Erythroblast (primary cell): ENCODE data around the gene LHX6.

Experiments
- DNase-seq, 2 experiments: peaks; one replicate each; lab custom pipeline; 2025; lab: John Stamatoyannopoulos, UW
- GATA1 ChIP-seq: IDR thresholded peaks from 2 replicates; pipeline ENCODE4 v1.6.1; 2011; ENCODE audit warnings: low read depth, mild to moderate bottlenecking, control low read depth, low read length, moderate library complexity
- POLR2A ChIP-seq: IDR thresholded peaks from 2 replicates; pipeline ENCODE4 v1.6.1; 2011; ENCODE audit warnings: mild to moderate bottlenecking, low read length

LHX6 gene

GRCh38 chr9:122176916-122177315 lies 51.8 kb downstream of the LHX6 start:
- DNase-seq: no peak
- TF ChIP-seq POLR2A (no peak), GATA1 (no peak)

DNA sequence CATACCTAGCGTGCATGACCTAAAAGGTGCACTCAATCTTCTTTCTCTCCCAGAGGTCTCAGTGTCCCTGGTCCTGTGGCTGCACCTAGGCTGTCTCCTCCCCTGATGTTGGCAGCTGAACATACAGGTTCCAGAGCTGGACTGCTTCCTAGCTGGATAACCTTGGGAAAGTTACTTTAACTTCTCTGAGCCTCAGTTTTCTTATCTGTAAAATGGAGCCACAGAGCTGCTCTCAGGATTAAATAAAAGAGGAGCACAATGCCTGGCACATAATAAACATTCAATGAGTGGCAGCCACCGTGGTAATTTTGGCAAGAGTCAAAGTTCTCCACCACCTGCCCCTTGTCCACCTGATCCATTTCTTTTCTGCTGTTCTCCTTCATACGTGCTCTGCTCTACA lies 55.1 kb downstream of the LHX6 start:
- no peak for DNase-seq
- TF ChIP-seq POLR2A (no peak), GATA1 (no peak)

- TF ChIP-seq POLR2A: no peak
- TF ChIP-seq GATA1: no peak
- DNase-seq: peak; percentile 55
These were observed 56.6 kb downstream of the LHX6 start for GRCh38 chr9:122172131-122172530.

DNA sequence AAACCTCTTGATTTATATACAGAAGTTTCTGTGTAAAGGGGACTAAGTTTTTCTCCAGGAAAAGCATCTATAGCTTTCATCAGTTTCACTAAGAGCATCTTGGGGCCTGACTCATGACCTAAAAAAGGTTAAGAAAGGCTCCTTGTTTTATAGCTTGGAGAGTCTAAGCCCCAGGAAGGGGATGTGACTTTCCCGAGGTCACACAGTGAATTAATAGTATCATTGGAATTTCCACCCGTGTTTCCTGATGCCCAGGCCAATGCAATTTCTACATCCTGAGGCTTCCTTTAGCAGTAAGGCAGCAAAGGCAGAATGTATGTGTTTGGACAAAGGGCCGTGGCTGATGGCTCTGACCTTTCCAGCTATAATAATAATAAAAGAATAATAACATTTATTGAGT lies 60.4 kb downstream of the LHX6 start:
- no peak for DNase-seq
- TF ChIP-seq POLR2A: no peak

DNA sequence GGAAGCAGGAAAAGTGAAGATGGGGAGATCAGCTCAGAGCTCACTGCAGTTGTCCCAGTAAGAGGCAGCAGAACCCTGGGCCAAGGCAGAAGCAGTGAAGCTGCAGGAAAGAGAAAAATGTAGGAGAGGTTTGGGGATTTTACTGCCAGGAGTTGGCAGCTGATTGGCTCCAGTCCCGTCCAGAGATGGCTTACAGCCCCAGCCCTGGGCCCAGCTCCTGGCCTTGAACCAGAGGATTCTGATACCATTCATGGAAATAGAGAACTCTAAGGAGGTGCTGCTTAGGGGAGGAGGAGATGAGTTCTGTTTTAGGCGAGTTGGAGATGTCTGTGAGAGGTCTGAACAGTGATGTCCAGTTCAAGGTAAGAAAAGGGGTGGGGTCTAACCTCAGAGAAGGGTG lies 64.5 kb downstream of the LHX6 start:
- no peak for DNase-seq

GRCh38 chr9:122162415-122162814 lies 66.3 kb downstream of the LHX6 start:
- DNase-seq: no peak
- TF ChIP-seq POLR2A (no peak), GATA1 (no peak)

More for the DNA sequence above, 64.5 kb downstream of the LHX6 start:
- TF ChIP-seq GATA1 (no peak), POLR2A (no peak)

- DNase-seq: no peak
These were observed 68.9 kb downstream of the LHX6 start for GRCh38 chr9:122159925-122160246.

GRCh38 chr9:122159026-122159924 lies 69.5 kb downstream of the LHX6 start, which contains the start of the genes MORN5 and NDUFA8:
MORN5 (plus strand) TSS chr9:122159908; CDS start chr9:122159973, 65 bp downstream.
NDUFA8 (minus strand) TSS chr9:122159779; CDS start chr9:122159677, 102 bp downstream.
- DNase-seq: peak; percentile 97 to 99
- TF ChIP-seq POLR2A: peak; percentile 89
- TF ChIP-seq GATA1: no peak

More at GRCh38 chr9:122159925-122160246, 68.9 kb downstream of the LHX6 start:
- TF ChIP-seq GATA1: no peak
- TF ChIP-seq POLR2A: peak; percentile 4

DNA sequence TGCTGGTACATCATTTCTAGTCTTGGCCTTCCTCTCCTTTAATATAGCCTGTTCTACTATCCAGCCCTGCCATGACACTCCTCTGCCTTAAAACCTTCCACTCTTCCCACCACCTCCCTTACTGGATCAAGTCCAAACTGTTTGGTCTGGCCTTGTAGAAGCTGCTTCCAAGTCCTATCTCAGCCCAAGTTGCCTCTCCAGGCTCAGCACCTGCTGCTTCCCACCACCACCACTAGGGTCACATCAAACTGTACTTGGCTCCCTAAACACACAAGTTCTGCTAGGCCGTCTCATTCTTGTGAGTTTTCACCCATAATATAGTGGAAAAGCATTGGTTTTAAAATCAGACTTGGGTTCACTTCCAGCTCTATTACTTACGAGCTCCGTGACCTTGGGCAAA lies 70.6 kb downstream of the LHX6 start:
- peak; percentile 82 to 85 for DNase-seq
- TF ChIP-seq GATA1 (no peak), POLR2A (no peak)

DNA sequence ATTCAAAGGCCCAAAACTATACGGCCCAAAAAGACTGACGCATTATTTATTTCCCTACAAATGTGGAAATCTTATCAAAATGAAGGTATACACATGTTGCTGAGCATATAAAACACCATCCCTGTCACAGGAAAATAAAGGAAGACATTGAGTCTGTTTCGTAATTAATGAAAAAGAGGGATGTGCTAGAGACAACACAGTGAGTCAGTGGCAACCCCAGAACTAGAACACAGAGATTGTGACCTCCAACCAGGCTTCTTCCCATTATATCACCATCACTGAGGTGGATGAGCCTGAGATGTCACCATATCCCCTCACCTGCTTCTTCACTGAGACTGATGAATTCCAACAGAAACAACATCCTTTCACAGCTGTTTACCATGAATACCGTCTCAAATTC lies 73.0 kb downstream of the LHX6 start:
- DNase-seq: no peak
- TF ChIP-seq GATA1: no peak
- no peak for TF ChIP-seq POLR2A
